Measurements from ENCODE around the gene TRPM3. TPM values are rescaled to one million over a fixed set of nuclear protein-coding genes. Genes with fewer than 3 reads are reported as not detected.

Gene TRPM3
- total RNA-seq, 1 experiment from 2014 or later: 5.4 TPM

DNA sequence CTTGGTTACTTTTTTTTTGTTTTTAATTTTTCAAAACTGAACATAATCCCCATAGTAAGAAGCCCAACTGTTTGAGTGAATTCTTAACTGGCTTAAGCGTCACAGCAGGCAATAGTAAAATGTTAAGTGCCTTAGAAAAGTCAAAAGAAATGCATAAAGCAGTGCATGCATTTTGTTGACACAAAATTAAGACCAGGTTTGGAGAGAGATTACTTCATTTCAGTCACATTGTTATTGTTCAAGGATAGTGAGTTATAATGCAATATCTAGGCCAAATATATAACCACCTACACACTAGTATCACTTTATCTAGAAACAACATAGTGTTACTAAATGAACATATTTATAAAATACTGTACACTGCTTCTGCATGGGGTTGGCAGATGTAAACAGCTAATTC, 590.1 kb downstream of the TRPM3 start:
- Mint-ChIP-seq H3K36me3 (no peaks in the 10 kb centered on the region), H3K4me3 (no peak overlapping the region), H3K27ac (no peak overlapping the region), H3K4me1 (peaks cover 26% of the 10 kb centered on the region), H3K27me3 (ENCODE audit: low read depth) (no peaks in the 10 kb centered on the region), H3K9me3 (no peaks in the 10 kb centered on the region)
- ATAC-seq: no peak
- TF ChIP-seq SOX15 (CRISPR knock-in tag; IDR thresholded peaks at IDR 0.05) (no peak), TEAD1 (CRISPR knock-in tag; IDR thresholded peaks at IDR 0.05) (no peak), ELF4 (CRISPR knock-in tag; IDR thresholded peaks at IDR 0.05; ENCODE audit: low read depth) (no peak), NR3C1 (CRISPR knock-in tag; conservative IDR thresholded peaks at IDR 0.05; ENCODE audit: low read depth) (no peak), ETV6 (CRISPR knock-in tag; IDR thresholded peaks at IDR 0.05) (no peak), IRF2 (CRISPR knock-in tag; IDR thresholded peaks at IDR 0.05; ENCODE audit: borderline replicate concordance, low read depth) (no peak), MLX (CRISPR knock-in tag; IDR thresholded peaks at IDR 0.05) (no peak), ZMAT4 (CRISPR knock-in tag; IDR thresholded peaks at IDR 0.05) (no peak), E2F5 (CRISPR knock-in tag; IDR thresholded peaks at IDR 0.05) (no peak), PRRX2 (CRISPR knock-in tag; IDR thresholded peaks at IDR 0.05) (no peak), CREM (CRISPR knock-in tag; IDR thresholded peaks at IDR 0.05) (no peak), MYBL2 (CRISPR knock-in tag; IDR thresholded peaks at IDR 0.05) (no peak), GRHL2 (CRISPR knock-in tag; IDR thresholded peaks at IDR 0.05; ENCODE audit: insufficient replicate concordance, severe bottlenecking) (no peak)
- TF ChIP-seq, protein P1, sequence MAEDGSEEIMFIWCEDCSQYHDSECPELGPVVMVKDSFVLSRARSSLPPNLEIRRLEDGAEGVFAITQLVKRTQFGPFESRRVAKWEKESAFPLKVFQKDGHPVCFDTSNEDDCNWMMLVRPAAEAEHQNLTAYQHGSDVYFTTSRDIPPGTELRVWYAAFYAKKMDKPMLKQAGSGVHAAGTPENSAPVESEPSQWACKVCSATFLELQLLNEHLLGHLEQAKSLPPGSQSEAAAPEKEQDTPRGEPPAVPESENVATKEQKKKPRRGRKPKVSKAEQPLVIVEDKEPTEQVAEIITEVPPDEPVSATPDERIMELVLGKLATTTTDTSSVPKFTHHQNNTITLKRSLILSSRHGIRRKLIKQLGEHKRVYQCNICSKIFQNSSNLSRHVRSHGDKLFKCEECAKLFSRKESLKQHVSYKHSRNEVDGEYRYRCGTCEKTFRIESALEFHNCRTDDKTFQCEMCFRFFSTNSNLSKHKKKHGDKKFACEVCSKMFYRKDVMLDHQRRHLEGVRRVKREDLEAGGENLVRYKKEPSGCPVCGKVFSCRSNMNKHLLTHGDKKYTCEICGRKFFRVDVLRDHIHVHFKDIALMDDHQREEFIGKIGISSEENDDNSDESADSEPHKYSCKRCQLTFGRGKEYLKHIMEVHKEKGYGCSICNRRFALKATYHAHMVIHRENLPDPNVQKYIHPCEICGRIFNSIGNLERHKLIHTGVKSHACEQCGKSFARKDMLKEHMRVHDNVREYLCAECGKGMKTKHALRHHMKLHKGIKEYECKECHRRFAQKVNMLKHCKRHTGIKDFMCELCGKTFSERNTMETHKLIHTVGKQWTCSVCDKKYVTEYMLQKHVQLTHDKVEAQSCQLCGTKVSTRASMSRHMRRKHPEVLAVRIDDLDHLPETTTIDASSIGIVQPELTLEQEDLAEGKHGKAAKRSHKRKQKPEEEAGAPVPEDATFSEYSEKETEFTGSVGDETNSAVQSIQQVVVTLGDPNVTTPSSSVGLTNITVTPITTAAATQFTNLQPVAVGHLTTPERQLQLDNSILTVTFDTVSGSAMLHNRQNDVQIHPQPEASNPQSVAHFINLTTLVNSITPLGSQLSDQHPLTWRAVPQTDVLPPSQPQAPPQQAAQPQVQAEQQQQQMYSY (CRISPR knock-in tag; IDR thresholded peaks at IDR 0.05): no peak
- TF ChIP-seq, protein P2, sequence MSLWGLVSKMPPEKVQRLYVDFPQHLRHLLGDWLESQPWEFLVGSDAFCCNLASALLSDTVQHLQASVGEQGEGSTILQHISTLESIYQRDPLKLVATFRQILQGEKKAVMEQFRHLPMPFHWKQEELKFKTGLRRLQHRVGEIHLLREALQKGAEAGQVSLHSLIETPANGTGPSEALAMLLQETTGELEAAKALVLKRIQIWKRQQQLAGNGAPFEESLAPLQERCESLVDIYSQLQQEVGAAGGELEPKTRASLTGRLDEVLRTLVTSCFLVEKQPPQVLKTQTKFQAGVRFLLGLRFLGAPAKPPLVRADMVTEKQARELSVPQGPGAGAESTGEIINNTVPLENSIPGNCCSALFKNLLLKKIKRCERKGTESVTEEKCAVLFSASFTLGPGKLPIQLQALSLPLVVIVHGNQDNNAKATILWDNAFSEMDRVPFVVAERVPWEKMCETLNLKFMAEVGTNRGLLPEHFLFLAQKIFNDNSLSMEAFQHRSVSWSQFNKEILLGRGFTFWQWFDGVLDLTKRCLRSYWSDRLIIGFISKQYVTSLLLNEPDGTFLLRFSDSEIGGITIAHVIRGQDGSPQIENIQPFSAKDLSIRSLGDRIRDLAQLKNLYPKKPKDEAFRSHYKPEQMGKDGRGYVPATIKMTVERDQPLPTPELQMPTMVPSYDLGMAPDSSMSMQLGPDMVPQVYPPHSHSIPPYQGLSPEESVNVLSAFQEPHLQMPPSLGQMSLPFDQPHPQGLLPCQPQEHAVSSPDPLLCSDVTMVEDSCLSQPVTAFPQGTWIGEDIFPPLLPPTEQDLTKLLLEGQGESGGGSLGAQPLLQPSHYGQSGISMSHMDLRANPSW (CRISPR knock-in tag; conservative IDR thresholded peaks at IDR 0.05; ENCODE audit: low read depth): no peak
- TF ChIP-seq, protein P3, sequence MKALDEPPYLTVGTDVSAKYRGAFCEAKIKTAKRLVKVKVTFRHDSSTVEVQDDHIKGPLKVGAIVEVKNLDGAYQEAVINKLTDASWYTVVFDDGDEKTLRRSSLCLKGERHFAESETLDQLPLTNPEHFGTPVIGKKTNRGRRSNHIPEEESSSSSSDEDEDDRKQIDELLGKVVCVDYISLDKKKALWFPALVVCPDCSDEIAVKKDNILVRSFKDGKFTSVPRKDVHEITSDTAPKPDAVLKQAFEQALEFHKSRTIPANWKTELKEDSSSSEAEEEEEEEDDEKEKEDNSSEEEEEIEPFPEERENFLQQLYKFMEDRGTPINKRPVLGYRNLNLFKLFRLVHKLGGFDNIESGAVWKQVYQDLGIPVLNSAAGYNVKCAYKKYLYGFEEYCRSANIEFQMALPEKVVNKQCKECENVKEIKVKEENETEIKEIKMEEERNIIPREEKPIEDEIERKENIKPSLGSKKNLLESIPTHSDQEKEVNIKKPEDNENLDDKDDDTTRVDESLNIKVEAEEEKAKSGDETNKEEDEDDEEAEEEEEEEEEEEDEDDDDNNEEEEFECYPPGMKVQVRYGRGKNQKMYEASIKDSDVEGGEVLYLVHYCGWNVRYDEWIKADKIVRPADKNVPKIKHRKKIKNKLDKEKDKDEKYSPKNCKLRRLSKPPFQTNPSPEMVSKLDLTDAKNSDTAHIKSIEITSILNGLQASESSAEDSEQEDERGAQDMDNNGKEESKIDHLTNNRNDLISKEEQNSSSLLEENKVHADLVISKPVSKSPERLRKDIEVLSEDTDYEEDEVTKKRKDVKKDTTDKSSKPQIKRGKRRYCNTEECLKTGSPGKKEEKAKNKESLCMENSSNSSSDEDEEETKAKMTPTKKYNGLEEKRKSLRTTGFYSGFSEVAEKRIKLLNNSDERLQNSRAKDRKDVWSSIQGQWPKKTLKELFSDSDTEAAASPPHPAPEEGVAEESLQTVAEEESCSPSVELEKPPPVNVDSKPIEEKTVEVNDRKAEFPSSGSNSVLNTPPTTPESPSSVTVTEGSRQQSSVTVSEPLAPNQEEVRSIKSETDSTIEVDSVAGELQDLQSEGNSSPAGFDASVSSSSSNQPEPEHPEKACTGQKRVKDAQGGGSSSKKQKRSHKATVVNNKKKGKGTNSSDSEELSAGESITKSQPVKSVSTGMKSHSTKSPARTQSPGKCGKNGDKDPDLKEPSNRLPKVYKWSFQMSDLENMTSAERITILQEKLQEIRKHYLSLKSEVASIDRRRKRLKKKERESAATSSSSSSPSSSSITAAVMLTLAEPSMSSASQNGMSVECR (CRISPR knock-in tag; IDR thresholded peaks at IDR 0.05; ENCODE audit: borderline replicate concordance): no peak
- TF ChIP-seq, protein P4, sequence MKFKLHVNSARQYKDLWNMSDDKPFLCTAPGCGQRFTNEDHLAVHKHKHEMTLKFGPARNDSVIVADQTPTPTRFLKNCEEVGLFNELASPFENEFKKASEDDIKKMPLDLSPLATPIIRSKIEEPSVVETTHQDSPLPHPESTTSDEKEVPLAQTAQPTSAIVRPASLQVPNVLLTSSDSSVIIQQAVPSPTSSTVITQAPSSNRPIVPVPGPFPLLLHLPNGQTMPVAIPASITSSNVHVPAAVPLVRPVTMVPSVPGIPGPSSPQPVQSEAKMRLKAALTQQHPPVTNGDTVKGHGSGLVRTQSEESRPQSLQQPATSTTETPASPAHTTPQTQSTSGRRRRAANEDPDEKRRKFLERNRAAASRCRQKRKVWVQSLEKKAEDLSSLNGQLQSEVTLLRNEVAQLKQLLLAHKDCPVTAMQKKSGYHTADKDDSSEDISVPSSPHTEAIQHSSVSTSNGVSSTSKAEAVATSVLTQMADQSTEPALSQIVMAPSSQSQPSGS (CRISPR knock-in tag; IDR thresholded peaks at IDR 0.05; ENCODE audit: borderline replicate concordance, low read depth): no peak
- TF ChIP-seq, protein P5, sequence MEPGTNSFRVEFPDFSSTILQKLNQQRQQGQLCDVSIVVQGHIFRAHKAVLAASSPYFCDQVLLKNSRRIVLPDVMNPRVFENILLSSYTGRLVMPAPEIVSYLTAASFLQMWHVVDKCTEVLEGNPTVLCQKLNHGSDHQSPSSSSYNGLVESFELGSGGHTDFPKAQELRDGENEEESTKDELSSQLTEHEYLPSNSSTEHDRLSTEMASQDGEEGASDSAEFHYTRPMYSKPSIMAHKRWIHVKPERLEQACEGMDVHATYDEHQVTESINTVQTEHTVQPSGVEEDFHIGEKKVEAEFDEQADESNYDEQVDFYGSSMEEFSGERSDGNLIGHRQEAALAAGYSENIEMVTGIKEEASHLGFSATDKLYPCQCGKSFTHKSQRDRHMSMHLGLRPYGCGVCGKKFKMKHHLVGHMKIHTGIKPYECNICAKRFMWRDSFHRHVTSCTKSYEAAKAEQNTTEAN (CRISPR knock-in tag; IDR thresholded peaks at IDR 0.05): no peak
- no peak for DNase-seq (ENCODE audit: low spot score)
- CTCF ChIA-PET: no interaction called here
- POLR2A ChIA-PET: no interaction called here

Measured in WTC11 (cell line).